Activated CD4-positive, alpha-beta T cell treated with anti-CD3 and anti-CD28 coated beads for 1 hour (primary cell): ENCODE measurements around the gene U2AF1.
"Not testable (repeated sequence)": the region's sequence is repeated elsewhere in the genome, so short reads cannot be mapped to it uniquely, and the experiment has no call there.

ENCODE experiments used
- DNase-seq: peaks from one replicate; pipeline ENCODE4 v3.0.0-alpha.2; 2020

The U2AF1 gene

GRCh38 chr21:43106965-43107793 is at the start of gene U2AF1:
Gene U2AF1, minus strand, starts transcription at chr21:43107570. Its CDS starts 76 bp downstream, at chr21:43107494.
- DNase-seq = peak; percentile 75

GRCh38 chr21:43153601-43154000 is 46.2 kb upstream of the U2AF1 start:
- not testable (repeated sequence) for DNase-seq

- DNase-seq = not testable (repeated sequence)
Observed at GRCh38 chr21:43149344-43149743, 42.0 kb upstream of the U2AF1 start.

GRCh38 chr21:43147999-43148398 is 40.6 kb upstream of the U2AF1 start:
- not testable (repeated sequence) for DNase-seq

- not testable (repeated sequence) for DNase-seq
Observed at GRCh38 chr21:43146637-43147036, 39.3 kb upstream of the U2AF1 start.

- DNase-seq = not testable (repeated sequence)
Observed at GRCh38 chr21:43141407-43141806, 34.0 kb upstream of the U2AF1 start.

GRCh38 chr21:43138944-43139343 is 31.6 kb upstream of the U2AF1 start:
- not testable (repeated sequence) for DNase-seq

GRCh38 chr21:43134520-43134919 is 27.1 kb upstream of the U2AF1 start:
- not testable (repeated sequence) for DNase-seq

- not testable (repeated sequence) for DNase-seq
Observed at GRCh38 chr21:43130094-43130493, 22.7 kb upstream of the U2AF1 start.

GRCh38 chr21:43115956-43116355 is 8.6 kb upstream of the U2AF1 start:
- DNase-seq = not testable (repeated sequence)

GRCh38 chr21:43114483-43114882 is 7.1 kb upstream of the U2AF1 start:
- DNase-seq = not testable (repeated sequence)

GRCh38 chr21:43109006-43109405 is 1.6 kb upstream of the U2AF1 start:
- not testable (repeated sequence) for DNase-seq

GRCh38 chr21:43108177-43108576 is 807 bp upstream of the U2AF1 start:
- DNase-seq = not testable (repeated sequence)

GRCh38 chr21:43107794-43108137 is 396 bp upstream of the U2AF1 start:
- not testable (repeated sequence) for DNase-seq

- not testable (repeated sequence) for DNase-seq
Observed at GRCh38 chr21:43104642-43105041, 2.7 kb downstream of the U2AF1 start.

- DNase-seq = not testable (repeated sequence)
Observed at GRCh38 chr21:43102281-43102680, 5.1 kb downstream of the U2AF1 start.

- DNase-seq = not testable (repeated sequence)
Observed at GRCh38 chr21:43101676-43102075, 5.7 kb downstream of the U2AF1 start.

GRCh38 chr21:43101000-43101399 is 6.4 kb downstream of the U2AF1 start:
- DNase-seq = not testable (repeated sequence)

- not testable (repeated sequence) for DNase-seq
Observed at GRCh38 chr21:43091979-43092614, 15.3 kb downstream of the U2AF1 start.

GRCh38 chr21:43090947-43091346 is 16.4 kb downstream of the U2AF1 start:
- not testable (repeated sequence) for DNase-seq

GRCh38 chr21:43089463-43089862 is 17.9 kb downstream of the U2AF1 start:
- DNase-seq = not testable (repeated sequence)

GRCh38 chr21:43082587-43083300 is 24.6 kb downstream of the U2AF1 start:
- DNase-seq = not testable (repeated sequence)

GRCh38 chr21:43076643-43077042 is 30.7 kb downstream of the U2AF1 start:
- not testable (repeated sequence) for DNase-seq
